Body of pancreas (tissue), 4 donors: ENCODE measurements around the gene RNF187. TPM values are rescaled to one million over a fixed set of nuclear protein-coding genes. Genes with fewer than 3 reads are reported as not detected.
A peak's percentile ranks its signal among the peaks of the same experiment; 100 is the strongest.

ENCODE experiments used
- ATAC-seq: fragments of 150-250 bp; one replicate; pipeline ENCODE4 v1.9.1; 2016
- DNase-seq, 4 donors: peaks; one replicate each; pipeline ENCODE4 v3.0.0-alpha.2; 2019
- H3K27ac ChIP-seq, 4 donors: fragments of 200-600 bp; sonication (generic); 1 replicate in 3 of 4; 2 replicates in 1 of 4; pipeline versions ENCODE4 v1.5.1 to v1.6.1; 2016 to 2019; ENCODE audit warnings: mild to moderate bottlenecking in 1 of 4, mixed read lengths in 1 of 4, moderate library complexity in 1 of 4
- H3K27me3 ChIP-seq, 2 donors: fragments of 200-600 bp; sonication (generic); one replicate each; pipeline ENCODE4 v1.6.0; 2016; ENCODE audit warnings: mild to moderate bottlenecking in 1 of 2
- H3K36me3 ChIP-seq, 2 donors: fragments of 200-600 bp; sonication (generic); replicated peaks in 1 of 2; 2 replicates each; pipeline ENCODE4 v1.5.1; 2016; ENCODE audit warnings: low read depth in 2 of 2; ENCODE audit not compliant: insufficient read depth in 1 of 2
- H3K4me1 ChIP-seq: fragments of 200-600 bp; sonication (generic); one replicate; pipeline ENCODE4 v1.6.0; 2016
- H3K4me3 ChIP-seq, 2 donors: fragments of 200-600 bp; sonication (generic); 1 replicate in 1 of 2; 2 replicates in 1 of 2; pipeline ENCODE4 v1.5.1; 2016 to 2019
- H3K9me3 ChIP-seq, 3 donors: fragments of 200-600 bp; sonication (generic); 1 replicate in 2 of 3; 2 replicates in 1 of 3; pipeline ENCODE4 v1.5.1; 2016
- POLR2A ChIP-seq, 3 donors: fragments of 450-650 bp; IDR thresholded peaks; one replicate each; pipeline ENCODE4 v1.6.1; 2016; ENCODE audit warnings: antibody characterized with exemption in 3 of 3, mild to moderate bottlenecking in 2 of 3
- WGBS, 2 donors: methylation state at CpG; one replicate each; pipeline ENCODE4 v1.1.5; 2017; 5-methylcytosine and 5-hydroxymethylcytosine counted together
- intact Hi-C: fragments of 100-400 bp; cut with DNase I; formaldehyde crosslinking; loops from one replicate; pipeline ENCODE4 v1.15.1; 2023
- total RNA-seq, 2 donors: library from RNA; depleted of rRNA; stranded (reverse); fragments of >200 nt; gene quantifications; one replicate each; pipeline ENCODE4 v1.1.0, GENCODE V29; 2016
- TF ChIP-seq, protein P1 (sequence below), 7 experiments: fragments of 450-650 bp in 4 of 7; fragments of 200-600 bp in 3 of 7; sonication (generic) in 3 of 7; IDR thresholded peaks; one replicate each; pipeline ENCODE4 v1.5.1; 2016 to 2019; ENCODE audit warnings: antibody characterized with exemption in 7 of 7

RNF187 gene
- total RNA-seq, 2 donors from 2014 or later, result 20.0 to 35.9 TPM

- no peak overlapping the region for H3K4me3 ChIP-seq
- TF ChIP-seq, protein P1, sequence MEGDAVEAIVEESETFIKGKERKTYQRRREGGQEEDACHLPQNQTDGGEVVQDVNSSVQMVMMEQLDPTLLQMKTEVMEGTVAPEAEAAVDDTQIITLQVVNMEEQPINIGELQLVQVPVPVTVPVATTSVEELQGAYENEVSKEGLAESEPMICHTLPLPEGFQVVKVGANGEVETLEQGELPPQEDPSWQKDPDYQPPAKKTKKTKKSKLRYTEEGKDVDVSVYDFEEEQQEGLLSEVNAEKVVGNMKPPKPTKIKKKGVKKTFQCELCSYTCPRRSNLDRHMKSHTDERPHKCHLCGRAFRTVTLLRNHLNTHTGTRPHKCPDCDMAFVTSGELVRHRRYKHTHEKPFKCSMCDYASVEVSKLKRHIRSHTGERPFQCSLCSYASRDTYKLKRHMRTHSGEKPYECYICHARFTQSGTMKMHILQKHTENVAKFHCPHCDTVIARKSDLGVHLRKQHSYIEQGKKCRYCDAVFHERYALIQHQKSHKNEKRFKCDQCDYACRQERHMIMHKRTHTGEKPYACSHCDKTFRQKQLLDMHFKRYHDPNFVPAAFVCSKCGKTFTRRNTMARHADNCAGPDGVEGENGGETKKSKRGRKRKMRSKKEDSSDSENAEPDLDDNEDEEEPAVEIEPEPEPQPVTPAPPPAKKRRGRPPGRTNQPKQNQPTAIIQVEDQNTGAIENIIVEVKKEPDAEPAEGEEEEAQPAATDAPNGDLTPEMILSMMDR (IDR thresholded peaks at IDR 0.05), result peak; percentile 30 to 82 (median 69)
- no peak for TF ChIP-seq POLR2A (IDR thresholded peaks at IDR 0.05)
- H3K9me3 ChIP-seq, result no peaks in the 10 kb centered on the region
- DNase-seq (peak in 2 of 4 donors; percentile 13 to 36), ATAC-seq (no peak)
- H3K27me3 ChIP-seq, result no peaks in the 10 kb centered on the region
- no peaks in the 10 kb centered on the region for H3K4me1 ChIP-seq
- H3K36me3 ChIP-seq, result no peaks in the 10 kb centered on the region
- 14 to 16% methylated on average over 2 of the region's 2 CpGs for WGBS, 2 donors
- intact Hi-C loops, result no loop called here
- H3K27ac ChIP-seq, result no peak overlapping the region
Observed at GRCh38 chr1:228515200-228515834, 28.1 kb downstream of the RNF187 start.

- H3K36me3 ChIP-seq, result no peaks in the 10 kb centered on the region
- DNase-seq, result no peak
- ATAC-seq, result no peak
- no peaks in the 10 kb centered on the region for H3K9me3 ChIP-seq
- H3K27me3 ChIP-seq, result no peaks in the 10 kb centered on the region
- 32 to 39% methylated on average over 2 of the region's 2 CpGs for WGBS, 2 donors
- TF ChIP-seq POLR2A (IDR thresholded peaks at IDR 0.05), result no peak
- TF ChIP-seq, protein P1 (IDR thresholded peaks at IDR 0.05), result no peak
- intact Hi-C loops, result no loop called here
- no peak overlapping the region for H3K4me3 ChIP-seq
- H3K27ac ChIP-seq, result no peak overlapping the region
- no peaks in the 10 kb centered on the region for H3K4me1 ChIP-seq
Observed at GRCh38 chr1:228517655-228518054, 30.5 kb downstream of the RNF187 start.

DNA sequence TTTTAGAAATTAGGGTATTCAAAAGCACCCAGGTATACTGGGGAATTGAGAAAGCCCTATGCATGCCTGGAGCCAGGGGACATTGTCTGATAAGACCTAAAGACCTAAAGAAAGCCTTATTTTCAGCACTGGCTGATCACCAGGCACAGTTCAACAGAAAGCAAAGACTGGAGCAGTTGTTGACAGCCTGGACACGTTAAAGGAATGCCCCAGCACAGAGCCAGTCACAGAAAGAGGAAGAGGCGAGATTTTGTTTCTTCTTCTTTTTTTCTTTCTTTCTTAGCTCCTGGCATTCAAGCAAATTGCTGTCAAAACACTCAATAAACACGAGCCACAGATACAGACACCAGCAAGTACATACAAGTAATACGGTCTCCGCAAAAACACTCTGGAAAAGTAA lies 40.4 kb downstream of the RNF187 start:
- DNase-seq (no peak), ATAC-seq (no peak)
- intact Hi-C loops, result no loop called here
- Histone ChIP-seq H3K9me3 (no peaks in the 10 kb centered on the region), H3K4me3 (no peak overlapping the region), H3K27me3 (no peaks in the 10 kb centered on the region), H3K36me3 (no peaks in the 10 kb centered on the region), H3K27ac (no peak overlapping the region), H3K4me1 (no peaks in the 10 kb centered on the region)
- WGBS, 2 donors, result 53 to 57% methylated on average over 5 of the region's 5 CpGs
- TF ChIP-seq, protein P1 (IDR thresholded peaks at IDR 0.05), result no peak
- TF ChIP-seq POLR2A (IDR thresholded peaks at IDR 0.05), result no peak

- Histone ChIP-seq H3K36me3 (no peaks in the 10 kb centered on the region), H3K9me3 (no peaks in the 10 kb centered on the region), H3K27me3 (no peaks in the 10 kb centered on the region), H3K4me1 (no peaks in the 10 kb centered on the region), H3K4me3 (no peak overlapping the region), H3K27ac (no peak overlapping the region)
- TF ChIP-seq, protein P1 (IDR thresholded peaks at IDR 0.05), result no peak
- no peak for TF ChIP-seq POLR2A (IDR thresholded peaks at IDR 0.05)
- 83 to 87% methylated on average over 2 of the region's 2 CpGs for WGBS, 2 donors
- ATAC-seq (no peak), DNase-seq (no peak)
- intact Hi-C loops, result no loop called here
Observed at GRCh38 chr1:228528612-228529011, 41.4 kb downstream of the RNF187 start.
